GM23338 (cell line): ENCODE results near the gene TREM1. TPM values are rescaled to one million over a fixed set of nuclear protein-coding genes. Genes with fewer than 3 reads are reported as not detected.

Source experiments
- ATAC-seq: fragments of 200-7000 bp; cut with Tn5 transposase; 3 replicates; pipeline ENCODE4 v1.9.1; 2020
- DNase-seq: peaks from one replicate; pipeline ENCODE4 v3.0.0-alpha.2; 2015; ENCODE audit warnings: low spot score
- H2AFZ ChIP-seq: fragments of 200-600 bp; sonication (generic); 2 replicates; pipeline ENCODE4 v1.8.0; 2016; ENCODE audit warnings: antibody characterized with exemption, mild to moderate bottlenecking, moderate library complexity
- H3F3A ChIP-seq: fragments of 200-600 bp; sonication (generic); replicated peaks from 2 replicates; pipeline ENCODE4 v1.8.0; 2017; ENCODE audit warnings: antibody characterized with exemption, mixed run types, low read depth
- H3K27ac ChIP-seq: fragments of 200-600 bp; sonication (generic); 2 replicates; pipeline ENCODE4 v1.6.1; 2016; ENCODE audit warnings: low read depth
- H3K27me3 ChIP-seq: fragments of 200-600 bp; sonication (generic); 2 replicates; pipeline ENCODE4 v1.8.0; 2016; ENCODE audit warnings: mild to moderate bottlenecking, mixed run types, moderate library complexity; ENCODE audit not compliant: insufficient read depth
- H3K36me3 ChIP-seq: fragments of 200-600 bp; sonication (generic); 2 replicates; pipeline ENCODE4 v1.8.0; 2016; ENCODE audit warnings: mild to moderate bottlenecking; ENCODE audit not compliant: insufficient read depth
- H3K4me1 ChIP-seq: fragments of 200-600 bp; sonication (generic); 2 replicates; pipeline ENCODE4 v1.8.0; 2016; ENCODE audit warnings: mild to moderate bottlenecking, moderate library complexity; ENCODE audit not compliant: insufficient read depth
- H3K4me2 ChIP-seq: fragments of 200-600 bp; sonication (generic); 2 replicates; pipeline ENCODE4 v1.7.1; 2017; ENCODE audit warnings: mixed run types
- H3K4me3 ChIP-seq: fragments of 200-600 bp; sonication (generic); 2 replicates; pipeline ENCODE4 v1.6.1; 2016; ENCODE audit warnings: mixed run types
- H3K79me2 ChIP-seq: fragments of 200-600 bp; sonication (generic); replicated peaks from 2 replicates; pipeline ENCODE4 v1.8.0; 2017; ENCODE audit warnings: mild to moderate bottlenecking; ENCODE audit not compliant: insufficient read depth
- H3K9me2 ChIP-seq: fragments of 200-600 bp; sonication (generic); 2 replicates; pipeline ENCODE4 v1.8.0; 2017; ENCODE audit not compliant: insufficient read depth
- H4K20me1 ChIP-seq: fragments of 200-600 bp; sonication (generic); replicated peaks from 2 replicates; pipeline ENCODE4 v1.8.0; 2017; ENCODE audit warnings: mild to moderate bottlenecking; ENCODE audit not compliant: insufficient read depth
- H3K27ac Mint-ChIP-seq: 2 replicates; pipeline ENCODE4 v1.8.0; 2020; ENCODE audit warnings: inconsistent platforms, mild to moderate bottlenecking, moderate library complexity, mixed read lengths
- H3K27me3 Mint-ChIP-seq: 3 replicates; pipeline ENCODE4 v1.8.0; 2022; ENCODE audit warnings: low read depth, mild to moderate bottlenecking, moderate library complexity, mixed read lengths, inconsistent platforms; ENCODE audit not compliant: insufficient read depth, poor library complexity
- H3K36me3 Mint-ChIP-seq: 3 replicates; pipeline ENCODE4 v1.8.0; 2021; ENCODE audit warnings: low read depth, mild to moderate bottlenecking, inconsistent platforms, moderate library complexity, mixed read lengths
- H3K4me1 Mint-ChIP-seq: 3 replicates; pipeline ENCODE4 v1.8.0; 2020; ENCODE audit warnings: mild to moderate bottlenecking, inconsistent platforms, mixed read lengths
- H3K4me3 Mint-ChIP-seq: 3 replicates; pipeline ENCODE4 v1.8.0; 2021; ENCODE audit warnings: moderate library complexity, mild to moderate bottlenecking, inconsistent platforms, mixed read lengths
- H3K9me3 Mint-ChIP-seq: 3 replicates; pipeline ENCODE4 v1.8.0; 2020; ENCODE audit warnings: moderate library complexity, mild to moderate bottlenecking, inconsistent platforms, mixed read lengths
- CREB1 ChIP-seq: fragments of 250-450 bp; sonication (Bioruptor Pico); IDR thresholded peaks from 2 replicates; pipeline ENCODE4 v1.5.0; 2020; ENCODE audit warnings: low read depth, mild to moderate bottlenecking, moderate library complexity
- CTCF ChIP-seq, 2 experiments: fragments of 200-600 bp in 1 of 2; sonication (generic) in 1 of 2; conservative IDR thresholded peaks; 2 replicates each; pipeline versions ENCODE4 v1.5.1 to v1.6.1; 2016 to 2017; ENCODE audit warnings: antibody characterized with exemption in 2 of 2, low read depth in 2 of 2, mild to moderate bottlenecking in 2 of 2, moderate library complexity in 1 of 2
- ETS1 ChIP-seq: IDR thresholded peaks from 2 replicates; pipeline ENCODE4 v1.6.1; 2016; ENCODE audit warnings: antibody characterized with exemption
- EZH2 ChIP-seq: fragments of 200-600 bp; sonication (generic); IDR thresholded peaks from one replicate; pipeline ENCODE4 v1.8.0; 2017; ENCODE audit warnings: antibody characterized with exemption, mild to moderate bottlenecking, low read depth; ENCODE audit not compliant: unreplicated experiment
- EZH2phosphoT487 ChIP-seq: fragments of 200-600 bp; sonication (generic); IDR thresholded peaks from one replicate; pipeline ENCODE4 v1.8.1; 2018; ENCODE audit warnings: antibody characterized with exemption; ENCODE audit not compliant: unreplicated experiment
- ZNF114 ChIP-seq: fragments of 250-450 bp; sonication (Bioruptor Pico); IDR thresholded peaks from 2 replicates; pipeline ENCODE4 v1.5.0; 2020; ENCODE audit warnings: mild to moderate bottlenecking, moderate library complexity
- ZNF331 ChIP-seq: fragments of 250-450 bp; sonication (Bioruptor Pico); IDR thresholded peaks from 2 replicates; pipeline ENCODE4 v1.5.0; 2020; ENCODE audit warnings: low read depth, mild to moderate bottlenecking, moderate library complexity
- ZNF462 ChIP-seq: fragments of 250-450 bp; sonication (Bioruptor Pico); IDR thresholded peaks from 2 replicates; pipeline ENCODE4 v1.5.0; 2020; ENCODE audit warnings: mild to moderate bottlenecking, moderate library complexity
- polyA plus RNA-seq: library from polyadenylated mRNA; unstranded; fragments of >200 nt; fragmentation: Nextera tagmentation; extraction: Ambion mirVana; gene quantifications from 2 replicates; pipeline ENCODE4 v1.2.1, GENCODE V29; 2016
- total RNA-seq: library from RNA; depleted of rRNA; stranded (reverse); fragments of >200 nt; shearing (Covaris generic); gene quantifications from 2 replicates; pipeline ENCODE4 v1.2.3, GENCODE V29; 2014

TREM1 gene
- total and polyA plus RNA-seq, 2 experiments from 2014 or later: not detected

GRCh38 chr6:41335296-41335695 lies 48.8 kb upstream of the TREM1 start, which contains the start of gene NCR2:
TSS of gene NCR2 (plus strand) at chr6:41335608. CDS start at chr6:41335877, 269 bp downstream.
- H3K27me3 Mint-ChIP-seq: peaks cover 21% of the 10 kb centered on the region
- H3F3A ChIP-seq: no peaks in the 10 kb centered on the region
- H3K36me3 ChIP-seq: no peaks in the 10 kb centered on the region
- no peaks in the 10 kb centered on the region; the same call in 2 of the 3 replicates for H3K9me3 Mint-ChIP-seq
- DNase-seq (no peak), ATAC-seq (no peak)
- 0 out of 2 replicates have a peak within 1 kb of the TSS, but pooled peaks have one; percentile 43 for H2AFZ ChIP-seq
- no peak for TF ChIP-seq CTCF (conservative IDR thresholded peaks at IDR 0.05; ENCODE audit: low read depth in 2 of 2)
- TF ChIP-seq EZH2phosphoT487: no peak
- no peak for TF ChIP-seq ETS1
- TF ChIP-seq ZNF114: no peak
- TF ChIP-seq EZH2: no peak
- TF ChIP-seq ZNF462: no peak
- no peak for TF ChIP-seq ZNF331 (CRISPR knock-in tag)
- TF ChIP-seq CREB1: no peak
- H3K4me3 Mint-ChIP-seq: no peak within 1 kb of the TSS
- H3K27me3 ChIP-seq: no peaks in the 10 kb centered on the region
- H4K20me1 ChIP-seq: no peaks in the 10 kb centered on the region
- H3K27ac ChIP-seq: no peak within 1 kb of the TSS
- H3K9me2 ChIP-seq: no peaks in the 10 kb centered on the region
- H3K27ac Mint-ChIP-seq: no peak within 1 kb of the TSS
- H3K4me2 ChIP-seq: no peak within 1 kb of the TSS
- no peaks in the 10 kb centered on the region for H3K79me2 ChIP-seq
- H3K4me1 Mint-ChIP-seq: peaks cover 8% of the 10 kb centered on the region
- H3K4me3 ChIP-seq: no peak within 1 kb of the TSS
- no peaks in the 10 kb centered on the region for H3K4me1 ChIP-seq
- H3K36me3 Mint-ChIP-seq: no peaks in the 10 kb centered on the region
